CD4-positive, alpha-beta T cell (primary cell): ENCODE measurements around the gene SEC14L2. TPM values are rescaled to one million over a fixed set of nuclear protein-coding genes. Genes with fewer than 3 reads are reported as not detected.
A peak's percentile ranks its signal among the peaks of the same experiment; 100 is the strongest.

Experiments used
- ATAC-seq: fragments of 200-7000 bp; cut with Tn5 transposase; one replicate; pipeline ENCODE4 v1.10.0; 2022; ENCODE audit warnings: mild to moderate bottlenecking; ENCODE audit not compliant: poor library complexity
- CTCF ChIA-PET: fragments of 350-600 bp; sonication (Branson Sonifier 250); formaldehyde crosslinking; loops from one replicate; lab custom pipeline; 2021; ENCODE audit warnings: antibody characterized with exemption, inconsistent platforms; lab: Charles Lee
- POLR2A ChIA-PET: fragments of 350-600 bp; sonication (Branson Sonifier 250); formaldehyde crosslinking; loops from one replicate; lab custom pipeline; 2021; ENCODE audit warnings: antibody characterized with exemption, inconsistent platforms; lab: Charles Lee
- DNase-seq, 14 experiments: peaks; one replicate each; pipeline ENCODE4 v3.0.0-alpha.2; 2013 to 2020; ENCODE audit warnings: mixed read lengths in 2 of 14
- H3K27ac ChIP-seq, 2 donors: one replicate each; pipeline versions ENCODE4 v1.5.1 to v1.7.0; 2013; ENCODE audit warnings: low read length in 2 of 2, low read depth in 1 of 2, mild to moderate bottlenecking in 1 of 2
- H3K27me3 ChIP-seq, 2 experiments: 1 replicate in 1 of 2; 2 replicates in 1 of 2; pipeline versions ENCODE4 v1.6.1 to v1.7.0; 2013; ENCODE audit warnings: low read length in 2 of 2, control low read depth in 1 of 2, mild to moderate bottlenecking in 1 of 2, moderate library complexity in 1 of 2; ENCODE audit not compliant: insufficient read depth in 2 of 2, control insufficient read depth in 1 of 2
- H3K36me3 ChIP-seq: one replicate; pipeline ENCODE4 v1.6.1; 2013; ENCODE audit warnings: low read length, control low read depth; ENCODE audit not compliant: insufficient read depth
- H3K4me1 ChIP-seq: one replicate; pipeline ENCODE4 v1.6.1; 2013; ENCODE audit warnings: low read length, control low read depth; ENCODE audit not compliant: insufficient read depth
- H3K4me3 ChIP-seq: one replicate; pipeline ENCODE4 v1.5.1; 2013; ENCODE audit warnings: mild to moderate bottlenecking, low read length, moderate library complexity
- H3K9me3 ChIP-seq, 2 experiments: 1 replicate in 1 of 2; 2 replicates in 1 of 2; pipeline versions ENCODE4 v1.6.1 to v1.7.0; 2013; ENCODE audit warnings: low read length in 2 of 2, mild to moderate bottlenecking in 2 of 2, control low read depth in 1 of 2, moderate library complexity in 1 of 2; ENCODE audit not compliant: control insufficient read depth in 1 of 2, insufficient read depth in 1 of 2
- H3K27ac Mint-ChIP-seq: one replicate; pipeline ENCODE4 v1.8.0; 2020; ENCODE audit warnings: mixed read lengths
- H3K27me3 Mint-ChIP-seq: one replicate; pipeline ENCODE4 v1.8.0; 2021; ENCODE audit warnings: mixed read lengths
- H3K36me3 Mint-ChIP-seq: one replicate; pipeline ENCODE4 v1.8.0; 2021; ENCODE audit warnings: low read depth, mixed read lengths
- H3K4me1 Mint-ChIP-seq: one replicate; pipeline ENCODE4 v1.8.0; 2021; ENCODE audit warnings: low read depth, mixed read lengths
- H3K4me3 Mint-ChIP-seq: one replicate; pipeline ENCODE4 v1.8.0; 2020; ENCODE audit warnings: mild to moderate bottlenecking, mixed read lengths
- H3K9me3 Mint-ChIP-seq: one replicate; pipeline ENCODE4 v1.8.0; 2020; ENCODE audit warnings: mixed read lengths
- intact Hi-C, 2 experiments: fragments of 100-400 bp; cut with DNase I in 1 of 2; cut with micrococcal nuclease in 1 of 2; formaldehyde crosslinking; loops; one replicate each; pipeline versions ENCODE4 v1.15.1 to v1.9.0; 2023 to 2025; cut with DNase I, micrococcal nuclease
- total RNA-seq, 174 experiments: library from RNA in 2 of 174; stranded (reverse) in 2 of 174; gene quantifications; one replicate each; pipeline ENCODE4 v1.2.3 and lab custom pipeline; 2021 to 2026
- TF ChIP-seq, protein P1 (sequence below): fragments of 200-600 bp; IDR thresholded peaks from one replicate; pipeline ENCODE4 v1.8.0; 2022; ENCODE audit warnings: antibody characterized with exemption, mild to moderate bottlenecking

Gene SEC14L2
- total RNA-seq, 2 experiments from 2014 or later: 74.6 to 79.8 TPM

DNA sequence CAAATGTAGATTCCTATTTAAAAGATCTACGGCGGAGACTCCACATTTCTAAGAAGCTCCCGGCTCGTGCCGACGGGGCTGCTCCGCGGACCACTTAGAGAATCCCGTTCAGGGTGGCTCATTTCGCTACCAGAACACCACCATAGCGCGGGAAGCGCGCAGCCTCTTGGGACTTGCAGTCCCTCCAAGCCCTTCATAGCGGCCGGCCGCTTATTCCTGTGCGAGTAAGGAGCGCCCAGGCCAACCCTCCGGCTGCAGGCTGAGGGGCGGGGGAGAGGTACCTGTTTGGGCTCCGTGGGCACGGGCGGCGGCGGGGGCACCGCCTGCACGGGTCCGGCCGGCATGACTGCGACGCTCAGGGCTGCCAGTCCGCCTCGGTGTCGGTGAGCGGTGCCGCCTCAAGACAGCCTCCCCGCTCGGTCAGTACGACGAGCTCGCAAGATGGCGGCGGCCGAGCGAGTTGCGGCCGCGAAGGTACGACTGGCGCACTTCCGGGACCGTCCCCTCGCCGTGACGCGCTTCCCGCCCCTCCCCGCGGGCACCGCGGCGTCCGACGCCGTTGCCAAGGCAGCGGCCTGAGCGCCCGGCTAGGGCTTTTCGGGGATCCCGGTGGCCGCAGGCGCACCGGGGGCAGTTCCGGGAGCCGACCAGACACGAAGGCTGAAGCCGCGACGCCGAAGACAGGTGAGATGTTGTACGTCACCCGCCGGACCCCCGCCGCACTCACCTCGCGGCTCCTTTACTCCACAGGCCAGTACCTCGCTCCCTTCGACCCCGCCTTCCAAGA lies 40.2 kb upstream of the SEC14L2 start, which contains the start of the genes CCDC157 and SF3A1:
CCDC157 (plus strand) TSS at position 559 of the 787 bp plus-strand sequence. CDS start 8,994 bp downstream, outside the sequence.
SF3A1 (minus strand) TSS at position 446 of the 787 bp plus-strand sequence; CDS start at position 344, 102 bp downstream.
- Histone ChIP-seq H3K27ac (peak within 1 kb of the TSS; percentile 89 to 95), H3K4me3 (peak within 1 kb of the TSS; percentile 90), H3K9me3 (no peaks in the 10 kb centered on the region), H3K36me3 (peaks cover 30% of the 10 kb centered on the region), H3K27me3 (no peaks in the 10 kb centered on the region), H3K4me1 (peaks cover 51% of the 10 kb centered on the region)
- TF ChIP-seq, protein P1, sequence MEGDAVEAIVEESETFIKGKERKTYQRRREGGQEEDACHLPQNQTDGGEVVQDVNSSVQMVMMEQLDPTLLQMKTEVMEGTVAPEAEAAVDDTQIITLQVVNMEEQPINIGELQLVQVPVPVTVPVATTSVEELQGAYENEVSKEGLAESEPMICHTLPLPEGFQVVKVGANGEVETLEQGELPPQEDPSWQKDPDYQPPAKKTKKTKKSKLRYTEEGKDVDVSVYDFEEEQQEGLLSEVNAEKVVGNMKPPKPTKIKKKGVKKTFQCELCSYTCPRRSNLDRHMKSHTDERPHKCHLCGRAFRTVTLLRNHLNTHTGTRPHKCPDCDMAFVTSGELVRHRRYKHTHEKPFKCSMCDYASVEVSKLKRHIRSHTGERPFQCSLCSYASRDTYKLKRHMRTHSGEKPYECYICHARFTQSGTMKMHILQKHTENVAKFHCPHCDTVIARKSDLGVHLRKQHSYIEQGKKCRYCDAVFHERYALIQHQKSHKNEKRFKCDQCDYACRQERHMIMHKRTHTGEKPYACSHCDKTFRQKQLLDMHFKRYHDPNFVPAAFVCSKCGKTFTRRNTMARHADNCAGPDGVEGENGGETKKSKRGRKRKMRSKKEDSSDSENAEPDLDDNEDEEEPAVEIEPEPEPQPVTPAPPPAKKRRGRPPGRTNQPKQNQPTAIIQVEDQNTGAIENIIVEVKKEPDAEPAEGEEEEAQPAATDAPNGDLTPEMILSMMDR: no peak
- ChIA-PET POLR2A (interaction anchor here (0.6 to 4.5 kb wide), 36 partner anchors 9 to 129 kb away, joined by 3 to 88 read pairs (median 4); partner anchors contain the start of genes CASTOR1, RNF215, SEC14L2 and TBC1D10A), CTCF (interaction anchor here (0.8 to 2.4 kb wide), 3 partner anchors 30 to 68 kb away, joined by 3 to 20 read pairs (median 3); partner anchors contain the start of genes CASTOR1 and TBC1D10A)
- H3K9me3 Mint-ChIP-seq: no peaks in the 10 kb centered on the region
- H3K27me3 Mint-ChIP-seq: no peaks in the 10 kb centered on the region
- H3K27ac Mint-ChIP-seq: peak within 1 kb of the TSS; percentile 99
- intact Hi-C loops: loop anchor here (1.0 to 2.0 kb wide), 8 partner anchors 28 to 68 kb away; partner anchors contain the start of genes RNF215 (in 2 of the 2), CASTOR1 (in 1 of the 2) and TBC1D10A (in 1 of the 2)
- H3K4me1 Mint-ChIP-seq: peaks cover 57% of the 10 kb centered on the region
- H3K4me3 Mint-ChIP-seq: peak within 1 kb of the TSS; percentile 100
- peak; percentile 70 to 95 (median 80) for DNase-seq
- peaks cover 53% of the 10 kb centered on the region for H3K36me3 Mint-ChIP-seq
- peak; percentile 85 for ATAC-seq

DNA sequence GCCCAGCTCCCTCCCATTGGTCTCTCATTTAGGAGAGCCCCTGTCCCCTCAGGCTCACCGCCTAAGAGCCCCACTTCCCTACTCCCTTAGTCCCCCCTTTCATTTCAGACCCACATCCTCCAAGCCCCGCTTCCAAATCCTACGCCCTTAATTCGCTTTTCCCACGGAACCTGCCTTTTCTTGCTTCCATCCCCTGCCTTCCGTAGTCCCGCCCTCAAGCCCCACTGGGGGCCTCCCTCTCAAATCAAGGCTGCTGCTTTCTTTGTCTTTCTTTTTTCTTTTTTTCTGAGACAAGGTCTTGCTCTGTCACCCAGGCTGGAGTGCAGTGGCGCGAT lies 39.6 kb upstream of the SEC14L2 start:
- ATAC-seq (peak; percentile 31), DNase-seq (peak in 3 of 14 experiments; percentile 2 to 23 (median 8))
- Mint-ChIP-seq H3K4me3 (peak overlapping the region; percentile 100), H3K27ac (peak overlapping the region; percentile 99), H3K36me3 (peaks cover 47% of the 10 kb centered on the region), H3K9me3 (no peaks in the 10 kb centered on the region), H3K4me1 (peaks cover 52% of the 10 kb centered on the region), H3K27me3 (no peaks in the 10 kb centered on the region)
- no peaks in the 10 kb centered on the region for H3K9me3 ChIP-seq
- H3K4me3 ChIP-seq: peak overlapping the region; percentile 90
- peaks cover 24% of the 10 kb centered on the region for H3K36me3 ChIP-seq
- ChIA-PET CTCF (interaction anchor here (0.8 to 2.4 kb wide), 3 partner anchors 30 to 69 kb away, joined by 3 to 20 read pairs (median 3); partner anchors contain the start of genes CASTOR1 and TBC1D10A), POLR2A (interaction anchor here (0.6 to 4.5 kb wide), 29 partner anchors 14 to 128 kb away, joined by 3 to 88 read pairs (median 5); partner anchors contain the start of genes CASTOR1, RNF215, SEC14L2 and TBC1D10A)
- H3K4me1 ChIP-seq: peaks cover 46% of the 10 kb centered on the region
- intact Hi-C loops: loop anchor here (1.0 to 2.0 kb wide), 5 partner anchors 28 to 50 kb away; partner anchors contain the start of genes RNF215 (in 2 of the 2) and TBC1D10A (in 1 of the 2)
- TF ChIP-seq, protein P1: no peak
- peak overlapping the region; percentile 89 to 95 for H3K27ac ChIP-seq
- H3K27me3 ChIP-seq: no peaks in the 10 kb centered on the region

DNA sequence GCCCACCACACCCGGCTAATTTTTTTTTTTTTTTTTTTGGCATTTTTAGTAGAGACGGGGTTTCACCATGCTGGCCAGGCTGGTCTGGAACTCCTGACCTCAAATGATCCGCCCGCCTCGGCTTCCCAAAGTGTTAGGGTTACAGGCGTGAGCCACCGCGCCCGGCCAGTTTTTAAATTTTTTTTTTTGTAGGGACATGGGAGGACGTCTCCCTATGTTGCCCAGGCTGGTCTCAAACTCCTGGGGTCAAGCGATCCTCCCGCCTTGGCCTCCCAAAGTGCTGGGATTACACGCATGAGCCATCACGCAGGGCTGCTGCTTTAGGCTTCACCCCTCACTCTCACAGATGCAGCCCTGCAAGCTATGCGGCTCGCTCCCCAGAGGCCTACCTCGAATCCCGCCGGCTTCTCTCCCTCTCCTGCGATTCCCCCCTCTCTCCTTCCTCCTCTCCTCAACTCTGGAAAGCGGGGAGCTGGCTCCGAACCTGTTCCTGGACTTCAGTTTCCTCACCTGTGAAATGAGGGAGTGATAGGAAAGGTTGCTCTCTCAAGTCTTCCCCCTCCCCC lies 39.1 kb upstream of the SEC14L2 start:
- Mint-ChIP-seq H3K4me1 (peaks cover 47% of the 10 kb centered on the region), H3K36me3 (peaks cover 42% of the 10 kb centered on the region), H3K27ac (peak overlapping the region; percentile 99), H3K4me3 (peak overlapping the region; percentile 100), H3K9me3 (no peaks in the 10 kb centered on the region), H3K27me3 (no peaks in the 10 kb centered on the region)
- H3K4me3 ChIP-seq: no peak overlapping the region
- H3K4me1 ChIP-seq: peaks cover 41% of the 10 kb centered on the region
- ATAC-seq: no peak
- H3K9me3 ChIP-seq: no peaks in the 10 kb centered on the region
- H3K27me3 ChIP-seq: no peaks in the 10 kb centered on the region
- intact Hi-C loops: loop anchor here (1.0 to 2.0 kb wide), 5 partner anchors 29 to 51 kb away; partner anchors contain the start of genes RNF215 (in 2 of the 2) and TBC1D10A (in 1 of the 2)
- POLR2A ChIA-PET: interaction anchor here (1.0 to 4.5 kb wide), 8 partner anchors 15 to 78 kb away, joined by 3 to 88 read pairs (median 9); partner anchors contain the start of genes CASTOR1 and RNF215
- no peak for DNase-seq
- peaks cover 19% of the 10 kb centered on the region for H3K36me3 ChIP-seq
- TF ChIP-seq, protein P1: no peak
- H3K27ac ChIP-seq: no peak overlapping the region
- CTCF ChIA-PET: interaction anchor here (1.3 to 2.4 kb wide), 3 partner anchors 30 to 69 kb away, joined by 4 to 20 read pairs (median 6); partner anchors contain the start of genes CASTOR1 and RNF215
